Activated CD8-positive, alpha-beta memory T cell treated with anti-CD3 and anti-CD28 coated beads for 24 hours (primary cell): Measurements from ENCODE around the gene CCDC178.
"Not testable (repeated sequence)": the region's sequence is repeated elsewhere in the genome, so short reads cannot be mapped to it uniquely, and the experiment has no call there.

Experiments used
- DNase-seq: peaks from one replicate; pipeline ENCODE4 v3.0.0-alpha.2; 2020

CCDC178 gene

DNA sequence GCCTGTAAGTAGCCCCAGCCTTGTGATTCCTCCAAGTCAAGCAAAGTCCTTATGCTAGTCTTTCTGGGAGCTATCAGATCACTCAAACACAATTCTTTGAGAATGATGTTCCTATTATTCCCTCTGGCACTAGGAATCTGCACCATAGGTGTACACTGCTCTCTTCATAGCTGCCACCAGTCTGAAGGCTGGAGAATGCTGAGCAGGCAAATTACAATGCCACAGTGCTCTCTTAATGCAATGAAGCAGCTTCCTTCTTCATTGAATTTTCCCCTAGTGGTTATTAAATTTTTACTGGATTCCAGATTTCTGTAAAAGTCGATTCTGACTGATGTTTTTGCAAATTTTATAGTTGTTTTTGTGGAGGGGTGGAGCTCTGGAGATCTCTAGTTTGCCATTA is 84.8 kb downstream of the CCDC178 start:
- no peak for DNase-seq

- DNase-seq = no peak
Measured at GRCh38 chr18:33355263-33355662, 85.3 kb downstream of the CCDC178 start.

- DNase-seq = no peak
Measured at GRCh38 chr18:33350256-33350655, 90.3 kb downstream of the CCDC178 start.

GRCh38 chr18:33339733-33340132 is 100.8 kb downstream of the CCDC178 start:
- DNase-seq = not testable (repeated sequence)

- DNase-seq = no peak
Measured at GRCh38 chr18:33334781-33335180, 105.7 kb downstream of the CCDC178 start.

GRCh38 chr18:33330711-33331110 is 109.8 kb downstream of the CCDC178 start:
- no peak for DNase-seq

GRCh38 chr18:33326975-33327374 is 113.5 kb downstream of the CCDC178 start:
- no peak for DNase-seq

GRCh38 chr18:33317640-33318039 is 122.9 kb downstream of the CCDC178 start:
- no peak for DNase-seq

- no peak for DNase-seq
Measured at GRCh38 chr18:33316146-33316587, 124.4 kb downstream of the CCDC178 start.

DNA sequence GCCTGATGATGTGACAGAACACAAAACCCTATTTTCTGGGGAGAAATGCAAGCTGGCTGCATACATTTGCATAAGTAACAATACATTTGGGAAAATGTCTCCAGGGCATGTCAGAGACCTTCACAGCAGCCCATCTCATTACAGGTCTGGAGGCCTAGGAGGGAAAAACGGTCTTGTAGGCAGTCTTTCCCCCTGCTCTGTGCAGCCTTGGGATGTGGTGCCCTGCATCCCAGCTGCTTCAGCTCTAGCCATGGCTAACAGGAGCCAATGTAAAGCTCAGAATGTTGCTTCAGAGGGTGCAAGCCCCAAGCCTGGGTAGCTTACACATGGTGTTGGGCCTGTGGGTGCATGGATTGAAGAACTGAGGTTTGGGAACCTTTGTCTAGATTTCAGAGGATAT is 133.0 kb downstream of the CCDC178 start:
- no peak for DNase-seq

DNA sequence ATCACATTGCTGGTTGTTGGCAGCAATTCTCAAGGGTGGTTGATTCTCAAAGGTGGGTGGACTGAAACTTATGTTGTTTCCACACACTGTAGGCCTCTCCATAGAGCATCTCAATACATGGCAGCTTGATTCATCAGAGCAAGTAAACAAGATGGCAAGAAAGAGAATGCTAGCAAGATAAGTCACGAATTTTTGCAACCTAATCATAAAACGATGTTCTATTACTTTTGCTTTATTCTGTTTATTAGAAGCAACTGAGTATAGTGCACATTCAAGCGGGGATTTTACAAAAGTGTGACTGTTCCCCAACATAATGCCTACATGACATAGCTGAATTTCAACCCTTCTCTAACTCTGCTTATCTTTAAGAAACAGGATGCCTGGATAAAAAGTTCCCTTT is 136.2 kb downstream of the CCDC178 start:
- no peak for DNase-seq

GRCh38 chr18:33291539-33291938 is 149.0 kb downstream of the CCDC178 start:
- DNase-seq = no peak

DNA sequence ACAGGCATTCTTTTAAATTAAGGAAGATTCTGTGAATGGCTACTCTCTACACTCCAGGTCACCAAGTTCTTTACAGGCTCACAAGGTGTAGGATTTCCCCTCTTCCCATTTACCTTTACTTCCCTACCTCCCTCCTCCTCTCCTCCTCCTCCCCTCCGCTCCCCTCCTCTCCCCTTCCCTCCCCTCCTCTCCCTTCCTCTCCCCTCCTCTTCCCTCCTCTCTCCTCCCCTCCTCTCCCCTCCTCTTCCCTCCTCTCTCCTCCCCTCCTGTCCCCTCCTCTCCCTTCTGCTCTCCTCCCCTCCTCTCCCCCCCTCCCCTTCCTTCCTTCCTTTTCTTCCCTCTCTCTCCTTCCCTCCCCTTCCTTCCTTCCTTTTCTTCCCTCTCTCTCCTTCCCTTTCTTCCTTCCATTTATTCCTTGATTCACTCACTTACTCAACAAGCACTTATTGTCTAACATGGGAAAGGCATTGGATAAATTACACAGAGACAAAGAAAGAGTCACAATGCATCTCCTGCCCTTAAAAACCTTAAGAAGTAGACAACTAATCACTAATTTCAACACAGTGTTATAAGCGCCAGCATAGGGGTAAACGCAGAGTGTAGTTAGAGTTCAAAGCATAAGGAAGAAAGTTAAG is 152.3 kb downstream of the CCDC178 start:
- DNase-seq = no peak

DNA sequence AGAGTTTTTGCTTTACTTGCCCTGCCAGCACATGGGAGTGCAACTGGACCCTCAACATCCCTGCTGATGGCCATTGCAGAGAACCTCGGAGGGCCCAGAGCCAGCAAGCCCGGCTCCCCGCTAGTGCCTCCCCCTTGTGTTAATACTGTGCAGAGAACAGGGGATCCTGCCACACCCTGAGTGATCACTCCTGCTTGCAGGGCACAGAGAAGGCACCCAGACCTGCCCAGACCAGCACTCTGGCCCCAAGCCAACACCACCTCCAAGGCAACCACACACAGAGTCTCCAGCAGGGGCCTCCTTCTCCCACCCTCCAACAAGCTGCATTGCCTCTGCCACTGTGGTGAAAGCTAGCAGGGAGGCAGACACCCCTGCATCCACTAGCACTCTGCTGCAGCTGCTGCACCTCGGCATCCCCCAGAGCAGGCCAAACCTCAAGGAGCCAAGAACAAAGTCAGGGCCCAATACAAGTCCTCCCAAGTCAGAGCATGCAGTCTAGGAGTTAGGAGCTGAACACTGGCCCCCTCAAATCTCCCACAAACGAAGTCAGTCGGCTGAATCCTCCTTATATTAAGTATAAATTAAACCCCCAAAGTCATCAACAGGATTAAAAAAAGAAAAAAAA is 157.7 kb downstream of the CCDC178 start:
- no peak for DNase-seq

DNA sequence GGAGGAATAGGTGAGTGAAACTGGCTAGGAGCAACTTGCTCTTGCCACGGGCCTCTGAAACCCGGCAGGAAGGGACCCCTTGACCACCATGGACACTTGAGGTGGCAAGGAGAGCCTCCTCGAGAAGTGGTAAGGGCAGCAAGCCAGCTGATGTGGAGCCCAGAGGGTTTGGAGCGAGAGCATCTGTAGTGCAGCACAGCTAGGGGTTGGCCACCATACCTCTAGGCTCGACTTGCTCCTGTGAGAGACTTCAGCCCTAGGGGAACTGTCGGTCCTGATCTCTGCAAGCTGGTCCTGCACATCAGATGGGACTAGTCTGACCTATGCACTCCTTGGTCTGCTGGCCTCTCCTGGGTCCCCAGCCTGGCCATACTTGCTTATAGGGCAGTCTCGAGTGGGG is 158.4 kb downstream of the CCDC178 start:
- no peak for DNase-seq

DNA sequence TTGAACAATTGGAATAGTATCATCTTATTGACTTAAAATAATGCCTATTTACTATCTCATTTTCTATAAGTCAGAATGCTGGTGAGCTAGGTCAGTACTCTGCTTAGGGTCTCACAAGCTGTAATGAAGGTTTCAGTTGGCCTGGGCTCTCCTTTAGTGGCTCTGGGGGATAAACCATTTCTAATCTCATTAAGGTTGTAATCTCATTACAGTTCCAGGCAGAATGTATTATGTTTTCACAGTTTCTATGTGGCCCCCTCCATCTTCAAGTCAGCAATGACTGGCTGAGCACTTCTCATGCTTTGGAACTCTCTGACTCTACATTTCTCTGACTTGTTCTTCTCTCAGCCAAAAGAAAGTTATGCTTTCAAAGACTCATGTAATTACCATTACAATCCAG is 163.1 kb downstream of the CCDC178 start:
- DNase-seq = no peak

DNA sequence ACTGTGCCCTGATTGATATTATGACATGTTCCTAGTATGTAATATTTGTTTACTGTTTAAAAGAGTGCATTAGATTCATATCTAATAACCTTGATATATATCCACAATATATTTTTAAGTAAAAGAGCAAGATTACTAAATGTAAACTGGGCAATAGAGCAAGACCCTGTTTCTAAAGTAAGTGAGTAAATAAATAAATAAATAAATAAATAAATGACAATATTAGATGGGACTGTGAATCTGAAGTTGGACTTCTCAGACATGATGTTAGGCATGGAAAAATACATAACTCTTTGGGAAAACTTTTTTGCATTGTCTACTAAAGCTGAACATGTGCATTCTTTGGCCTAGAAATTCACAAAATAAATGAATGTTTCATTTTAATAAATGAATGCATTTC is 164.7 kb downstream of the CCDC178 start:
- no peak for DNase-seq

DNA sequence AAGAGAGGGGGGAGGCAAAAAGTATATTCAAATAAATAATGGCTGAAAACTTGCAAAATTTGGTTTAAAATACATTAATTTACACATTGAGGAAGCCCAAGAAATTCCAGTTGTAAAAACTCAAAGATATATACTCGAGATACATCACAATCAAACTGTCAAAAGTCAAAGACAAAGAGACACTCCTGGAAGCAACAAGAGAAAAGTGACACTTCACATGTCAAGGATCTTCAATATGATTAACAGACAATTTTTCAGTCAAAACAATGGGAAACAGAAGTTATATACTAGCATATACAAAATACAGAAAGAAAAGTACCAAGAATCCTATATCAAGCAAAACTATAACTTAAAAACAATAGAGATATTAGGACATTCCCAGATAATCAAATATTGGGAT is 170.2 kb downstream of the CCDC178 start:
- no peak for DNase-seq

- no peak for DNase-seq
Measured at GRCh38 chr18:33269223-33269622, 171.3 kb downstream of the CCDC178 start.

GRCh38 chr18:33264566-33264965 is 176.0 kb downstream of the CCDC178 start:
- DNase-seq = no peak

- no peak for DNase-seq
Measured at GRCh38 chr18:33239298-33239697, 201.2 kb downstream of the CCDC178 start.

GRCh38 chr18:33232318-33232626 is 208.2 kb downstream of the CCDC178 start:
- DNase-seq = no peak

DNA sequence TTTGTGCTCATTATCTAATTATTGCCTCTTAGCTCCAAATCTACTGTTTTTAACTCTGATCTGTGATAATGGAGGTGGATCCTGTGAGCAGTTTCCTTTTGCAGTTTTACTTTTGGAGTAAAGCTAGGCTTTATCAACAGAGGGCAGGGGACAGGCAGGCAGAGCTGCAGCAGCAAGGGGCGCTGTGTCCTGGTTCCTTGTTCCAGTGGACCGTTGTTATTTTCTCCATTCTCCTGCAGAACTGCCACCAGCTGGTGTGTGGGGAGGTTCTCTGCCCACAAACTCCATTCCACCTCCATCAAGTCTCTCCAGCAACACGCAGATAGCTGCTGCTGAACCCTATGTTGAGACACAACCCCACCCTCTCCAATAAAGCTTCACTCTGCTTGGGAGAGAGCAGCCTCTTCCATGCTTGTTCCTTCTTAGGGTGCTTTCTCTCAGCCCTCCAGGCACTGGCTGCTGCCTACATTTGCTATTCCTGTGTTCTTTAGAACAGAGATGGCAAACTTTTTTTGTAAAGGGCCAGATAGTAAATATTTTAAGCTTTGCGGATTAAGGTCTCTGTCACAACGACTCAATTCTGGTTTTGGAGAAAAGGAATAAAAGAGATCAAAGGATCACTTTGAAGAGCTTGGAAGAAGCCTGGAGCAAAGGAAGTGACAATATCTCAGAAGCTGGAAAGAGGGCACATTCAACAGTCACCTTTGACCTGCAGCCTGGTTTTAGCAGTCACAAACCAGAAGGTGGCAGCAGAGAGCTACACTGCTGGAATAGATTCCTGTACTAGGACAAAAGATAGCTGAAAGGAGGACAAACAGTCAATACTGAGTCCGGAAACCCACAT is 208.8 kb downstream of the CCDC178 start:
- peak; percentile 59 for DNase-seq

DNA sequence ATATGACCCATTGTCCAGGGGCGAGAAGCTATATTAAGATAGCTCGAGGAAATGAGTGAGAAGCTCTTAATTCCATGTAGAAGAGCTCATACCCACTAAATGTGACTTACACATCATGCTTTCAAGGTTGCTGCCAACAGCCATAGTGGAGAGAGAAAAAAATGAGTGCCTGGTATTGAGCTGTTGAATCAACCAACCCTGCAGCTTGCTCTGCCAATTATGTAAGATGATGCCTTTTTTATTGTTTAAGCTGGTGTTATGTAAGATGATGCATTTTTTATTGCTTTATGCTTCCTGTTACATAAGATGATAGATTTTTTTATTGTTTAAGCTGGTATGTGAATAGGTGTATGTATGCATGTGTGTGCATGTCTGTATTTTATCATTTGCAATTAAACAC is 228.2 kb downstream of the CCDC178 start:
- DNase-seq = no peak
